ENCODE measurements around the gene SMURF2. TPM values are rescaled to one million over a fixed set of nuclear protein-coding genes. Genes with fewer than 3 reads are reported as not detected.
"Not testable (repeated sequence)": the region's sequence is repeated elsewhere in the genome, so short reads cannot be mapped to it uniquely, and the experiment has no call there.

SMURF2 gene
- total RNA-seq, 1 experiment from 2014 or later = 50.8 TPM

GRCh38 chr17:64596988-64597387 lies 65.1 kb downstream of the SMURF2 start:
- DNase-seq (ENCODE audit: low spot score) = no peak

GRCh38 chr17:64596439-64596838 lies 65.7 kb downstream of the SMURF2 start:
- no peak for DNase-seq (ENCODE audit: low spot score)

DNA sequence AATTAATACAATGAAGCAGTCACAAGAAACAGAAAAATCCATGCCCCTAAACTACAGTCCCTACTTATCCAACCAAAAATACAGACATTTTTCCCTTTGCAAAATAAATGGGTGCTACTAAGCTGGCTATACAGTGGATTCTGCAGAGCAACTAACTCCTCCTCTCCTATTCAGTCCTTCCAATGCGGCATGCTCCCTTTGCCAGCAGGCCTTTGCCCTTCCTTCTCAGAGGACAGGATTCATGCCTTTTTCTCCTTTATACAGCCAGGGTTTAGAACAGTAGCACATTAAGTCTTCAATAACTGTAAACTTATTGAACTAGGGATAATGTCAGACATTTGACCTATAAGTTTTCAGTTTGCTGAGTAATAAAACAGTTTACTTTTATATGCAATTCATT lies 70.2 kb downstream of the SMURF2 start:
- no peak for DNase-seq (ENCODE audit: low spot score)

DNA sequence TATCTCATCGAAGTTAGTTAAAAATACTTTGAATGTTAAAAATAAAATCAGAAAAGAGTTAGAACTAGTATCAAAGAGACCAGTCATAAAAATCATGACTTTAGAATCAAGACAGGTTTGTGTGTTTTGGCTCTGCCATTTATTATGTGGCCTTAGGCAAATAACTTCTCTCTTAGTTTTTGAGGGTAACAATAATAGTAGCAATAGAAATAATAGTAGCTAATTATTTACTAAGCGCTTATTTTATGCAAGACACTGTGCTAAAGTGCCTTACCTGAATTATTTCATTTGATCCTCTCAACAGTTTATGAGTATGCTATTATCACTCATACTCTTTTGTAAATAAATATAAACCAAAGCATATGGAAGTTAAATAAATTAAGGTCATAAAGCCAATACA lies 77.0 kb downstream of the SMURF2 start:
- DNase-seq (ENCODE audit: low spot score) = no peak

- no peak for DNase-seq (ENCODE audit: low spot score)
Measured at GRCh38 chr17:64583038-64583437, 79.1 kb downstream of the SMURF2 start.

GRCh38 chr17:64580384-64581315 lies 81.5 kb downstream of the SMURF2 start:
- DNase-seq (ENCODE audit: low spot score) = no peak

GRCh38 chr17:64579917-64580316 lies 82.2 kb downstream of the SMURF2 start:
- DNase-seq (ENCODE audit: low spot score) = no peak

- DNase-seq (ENCODE audit: low spot score) = not testable (repeated sequence)
Measured at GRCh38 chr17:64577025-64577424, 85.1 kb downstream of the SMURF2 start.

GRCh38 chr17:64575431-64575830 lies 86.7 kb downstream of the SMURF2 start:
- DNase-seq (ENCODE audit: low spot score) = no peak

GRCh38 chr17:64574646-64575045 lies 87.5 kb downstream of the SMURF2 start:
- no peak for DNase-seq (ENCODE audit: low spot score)

GRCh38 chr17:64573214-64573613 lies 88.9 kb downstream of the SMURF2 start:
- DNase-seq (ENCODE audit: low spot score) = no peak

DNA sequence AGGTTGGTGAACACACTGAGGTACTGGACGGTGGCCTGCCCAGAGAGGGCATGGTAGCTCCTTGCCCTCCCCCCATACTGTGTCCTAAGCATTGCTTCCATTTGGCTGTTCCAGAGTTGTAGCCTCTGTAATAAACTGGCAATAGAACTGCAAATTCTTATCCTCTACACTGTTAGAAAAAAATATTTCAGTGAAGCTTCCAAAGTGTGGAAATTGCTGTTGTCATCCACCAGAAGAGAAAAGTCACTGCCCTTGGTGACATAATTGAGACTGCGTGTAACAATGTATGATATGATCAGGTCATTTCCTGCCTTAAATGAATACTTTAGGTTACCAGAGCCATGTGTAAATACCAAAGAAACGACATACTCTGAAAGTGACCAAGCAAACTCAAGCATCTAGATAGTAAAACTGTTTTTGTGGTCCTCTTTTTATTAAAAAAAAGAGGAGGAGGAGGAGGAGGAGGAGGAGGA lies 89.4 kb downstream of the SMURF2 start:
- peak; percentile 46 for DNase-seq (ENCODE audit: low spot score)

GRCh38 chr17:64571746-64572145 lies 90.4 kb downstream of the SMURF2 start:
- no peak for DNase-seq (ENCODE audit: low spot score)

- DNase-seq (ENCODE audit: low spot score) = no peak
Measured at GRCh38 chr17:64565563-64565962, 96.5 kb downstream of the SMURF2 start.

DNA sequence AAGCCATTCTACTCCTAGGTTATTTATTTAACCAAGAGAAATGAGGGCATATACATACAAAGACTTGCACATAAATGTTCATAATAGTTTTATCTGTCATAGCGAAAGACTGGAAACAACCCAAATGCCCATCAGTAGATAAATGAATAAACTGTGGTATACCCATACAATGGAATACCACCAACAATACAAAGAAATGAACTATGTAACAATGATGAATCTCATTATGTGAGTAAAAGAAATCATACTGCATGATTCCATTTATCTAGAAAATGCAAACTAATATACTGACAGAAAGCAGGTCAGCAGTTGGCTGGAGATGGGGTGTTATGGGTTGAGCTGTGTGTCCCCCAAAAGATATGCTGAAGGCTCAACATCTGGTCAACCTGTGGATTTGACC lies 98.0 kb downstream of the SMURF2 start:
- no peak for DNase-seq (ENCODE audit: low spot score)

DNA sequence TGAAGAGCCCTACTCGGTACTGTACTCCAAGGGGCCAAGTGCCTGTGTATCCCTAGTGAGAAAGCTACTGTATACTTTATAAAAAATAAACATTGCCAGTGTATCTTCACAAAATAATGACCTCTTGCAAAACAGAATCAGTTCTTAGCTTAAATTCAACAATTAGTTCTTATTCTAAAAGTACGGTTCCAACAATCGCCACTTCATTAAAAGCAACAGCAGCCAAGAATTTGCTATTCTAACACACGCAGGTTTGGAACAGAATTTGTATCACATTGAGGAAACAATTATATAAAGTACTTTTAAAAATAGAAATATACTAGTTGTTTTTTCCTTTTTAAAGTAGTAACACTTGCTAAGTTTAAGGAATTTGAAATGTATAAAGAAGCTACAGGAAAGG lies 106.8 kb downstream of the SMURF2 start:
- DNase-seq (ENCODE audit: low spot score) = no peak

- DNase-seq (ENCODE audit: low spot score) = no peak
Measured at GRCh38 chr17:64554028-64554637, 108.0 kb downstream of the SMURF2 start.

DNA sequence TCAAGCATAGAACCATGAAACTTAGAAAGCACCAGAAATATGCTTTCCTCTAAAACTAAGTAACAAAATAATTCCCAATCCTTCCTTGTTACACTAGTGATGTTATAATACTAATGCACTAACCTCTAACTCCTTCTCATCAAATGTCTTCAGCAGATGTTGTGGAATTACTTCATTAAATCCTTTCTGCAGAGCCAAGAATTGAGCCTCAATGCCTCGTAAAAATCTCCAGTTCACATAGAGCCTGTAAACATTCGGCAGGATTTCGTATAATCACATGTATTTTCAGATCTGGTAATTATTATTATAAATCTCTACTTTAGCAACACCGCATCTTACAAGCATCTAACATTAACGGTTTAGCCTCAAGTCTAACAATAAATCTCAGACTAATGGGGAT lies 110.6 kb downstream of the SMURF2 start:
- DNase-seq (ENCODE audit: low spot score) = no peak

- no peak for DNase-seq (ENCODE audit: low spot score)
Measured at GRCh38 chr17:64547319-64547718, 114.8 kb downstream of the SMURF2 start.

GRCh38 chr17:64546716-64547115 lies 115.4 kb downstream of the SMURF2 start:
- DNase-seq (ENCODE audit: low spot score) = no peak

- DNase-seq (ENCODE audit: low spot score) = no peak
Measured at GRCh38 chr17:64544742-64545141, 117.4 kb downstream of the SMURF2 start.

DNA sequence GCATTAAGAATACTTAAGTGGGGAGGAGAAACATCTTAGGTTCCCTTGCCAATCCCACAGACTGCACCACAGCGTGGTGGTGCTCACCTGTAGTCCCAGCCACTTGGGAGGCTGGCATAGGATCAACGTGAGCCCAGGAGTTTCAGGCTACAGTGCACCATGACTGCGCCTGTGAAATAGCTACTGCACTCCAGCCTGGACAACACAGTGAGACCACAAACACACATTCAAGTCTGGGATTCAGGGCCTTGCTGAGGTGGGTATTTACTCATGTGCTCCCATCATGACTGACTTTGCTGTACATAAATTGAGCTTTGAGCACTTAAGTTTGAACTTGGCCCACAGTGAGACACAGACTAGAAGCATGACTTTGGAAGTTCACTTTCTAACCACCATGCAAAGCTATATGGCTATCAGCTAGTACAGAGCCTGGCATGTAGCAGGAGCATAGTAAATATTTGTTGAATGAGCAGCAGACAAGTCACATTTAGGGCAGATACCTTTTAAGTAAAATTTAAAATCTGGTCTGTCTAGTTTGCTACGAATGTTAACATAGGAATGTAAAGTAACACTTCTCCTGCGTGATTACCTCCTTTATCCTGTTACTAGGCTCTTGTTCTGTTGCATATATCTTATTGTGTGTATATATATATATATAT lies 121.9 kb downstream of the SMURF2 start:
- DNase-seq (ENCODE audit: low spot score) = no peak
